ENCODE data around the gene SERINC1.
"Not testable (repeated sequence)": the region's sequence is repeated elsewhere in the genome, so short reads cannot be mapped to it uniquely, and the experiment has no call there.

SERINC1 gene

GRCh38 chr6:122472022-122472340, 374 bp upstream of the SERINC1 start:
- ATAC-seq (ENCODE audit: insufficient read depth, low read depth) = peak; percentile 56
- H3K27me3 ChIP-seq (ENCODE audit: insufficient read depth, low read length, poor library complexity) = no peaks in the 10 kb centered on the region
- peak overlapping the region; percentile 75 for H3K9ac ChIP-seq (ENCODE audit: low read depth, low read length)
- peak overlapping the region; percentile 92 for H3K27ac ChIP-seq (ENCODE audit: low read length)
- peak overlapping the region; percentile 59; the same call in 1 of the 2 replicates for H3K4me2 ChIP-seq (ENCODE audit: insufficient read depth, low read length)
- TF ChIP-seq EZH2 (IDR thresholded peaks at IDR 0.05; ENCODE audit: borderline replicate concordance, low read depth, low read length, severe bottlenecking) = no peak
- no peak for TF ChIP-seq CTCF (IDR thresholded peaks at IDR 0.05; ENCODE audit: borderline replicate concordance, extremely low read depth, low read length, poor library complexity, severe bottlenecking)
- peaks cover 23% of the 10 kb centered on the region for H3K4me1 ChIP-seq (ENCODE audit: insufficient read depth, low read length)
- H3K79me2 ChIP-seq (ENCODE audit: insufficient read depth, low read length) = peaks cover 56% of the 10 kb centered on the region
- no peak for DNase-seq
- H2AFZ ChIP-seq (ENCODE audit: low read depth, low read length) = peak overlapping the region; percentile 91
- H3K36me3 ChIP-seq (ENCODE audit: insufficient read depth, low read length) = peaks cover 3% of the 10 kb centered on the region; the same call in 1 of the 2 replicates
- no peaks in the 10 kb centered on the region for H3K9me3 ChIP-seq (ENCODE audit: insufficient read depth, low read length, severe bottlenecking)
- peak overlapping the region; percentile 71 to 78 for H3K4me3 ChIP-seq (ENCODE audit: low read depth in 1 of 2, low read length in 2 of 2)
- peaks cover 14% of the 10 kb centered on the region for H4K20me1 ChIP-seq (ENCODE audit: insufficient read depth, low read length)

- DNase-seq = no peak
- Histone ChIP-seq H3K4me2 (ENCODE audit: insufficient read depth, low read length) (no peak overlapping the region), H3K9me3 (ENCODE audit: insufficient read depth, low read length, severe bottlenecking) (no peaks in the 10 kb centered on the region), H3K27ac (ENCODE audit: low read length) (no peak overlapping the region), H3K36me3 (ENCODE audit: insufficient read depth, low read length) (peaks cover 28% of the 10 kb centered on the region), H3K9ac (ENCODE audit: low read depth, low read length) (no peak overlapping the region), H2AFZ (ENCODE audit: low read depth, low read length) (no peak overlapping the region), H4K20me1 (ENCODE audit: insufficient read depth, low read length) (peaks cover 67% of the 10 kb centered on the region; the same call in 1 of the 2 replicates), H3K4me3 (ENCODE audit: low read depth in 1 of 2, low read length in 2 of 2) (no peak overlapping the region), H3K27me3 (ENCODE audit: insufficient read depth, low read length, poor library complexity) (no peaks in the 10 kb centered on the region), H3K79me2 (ENCODE audit: insufficient read depth, low read length) (peaks cover 99% of the 10 kb centered on the region), H3K4me1 (ENCODE audit: insufficient read depth, low read length) (no peaks in the 10 kb centered on the region; the same call in 1 of the 2 replicates)
- ATAC-seq (ENCODE audit: insufficient read depth, low read depth) = no peak
- no peak for TF ChIP-seq EZH2 (IDR thresholded peaks at IDR 0.05; ENCODE audit: borderline replicate concordance, low read depth, low read length, severe bottlenecking)
- no peak for TF ChIP-seq CTCF (IDR thresholded peaks at IDR 0.05; ENCODE audit: borderline replicate concordance, extremely low read depth, low read length, poor library complexity, severe bottlenecking)
These were observed 9.7 kb downstream of the SERINC1 start for GRCh38 chr6:122461885-122462284.

- not testable (repeated sequence) for H3K9ac ChIP-seq (ENCODE audit: low read depth, low read length); H2AFZ ChIP-seq (ENCODE audit: low read depth, low read length); H3K9me3 ChIP-seq (ENCODE audit: insufficient read depth, low read length, severe bottlenecking); H3K27ac ChIP-seq (ENCODE audit: low read length); H3K4me3 ChIP-seq (ENCODE audit: low read depth in 1 of 2, low read length in 2 of 2); H3K4me2 ChIP-seq (ENCODE audit: insufficient read depth, low read length); DNase-seq; H3K4me1 ChIP-seq (ENCODE audit: insufficient read depth, low read length); H3K27me3 ChIP-seq (ENCODE audit: insufficient read depth, low read length, poor library complexity); ATAC-seq (ENCODE audit: insufficient read depth, low read depth)
- Histone ChIP-seq H3K79me2 (ENCODE audit: insufficient read depth, low read length) (peaks cover 81% of the 10 kb centered on the region), H3K36me3 (ENCODE audit: insufficient read depth, low read length) (peaks cover 33% of the 10 kb centered on the region), H4K20me1 (ENCODE audit: insufficient read depth, low read length) (peaks cover 55% of the 10 kb centered on the region; the same call in 1 of the 2 replicates)
These were observed 11.7 kb downstream of the SERINC1 start for GRCh38 chr6:122459865-122460416.

GRCh38 chr6:122459240-122459639, 12.4 kb downstream of the SERINC1 start:
- H3K79me2 ChIP-seq (ENCODE audit: insufficient read depth, low read length) = peaks cover 74% of the 10 kb centered on the region
- no peak overlapping the region for H2AFZ ChIP-seq (ENCODE audit: low read depth, low read length)
- H3K9me3 ChIP-seq (ENCODE audit: insufficient read depth, low read length, severe bottlenecking) = no peaks in the 10 kb centered on the region
- no peak overlapping the region for H3K9ac ChIP-seq (ENCODE audit: low read depth, low read length)
- H3K4me3 ChIP-seq (ENCODE audit: low read depth in 1 of 2, low read length in 2 of 2) = no peak overlapping the region
- TF ChIP-seq CTCF (IDR thresholded peaks at IDR 0.05; ENCODE audit: borderline replicate concordance, extremely low read depth, low read length, poor library complexity, severe bottlenecking) (no peak), EZH2 (IDR thresholded peaks at IDR 0.05; ENCODE audit: borderline replicate concordance, low read depth, low read length, severe bottlenecking) (no peak)
- no peak overlapping the region for H3K27ac ChIP-seq (ENCODE audit: low read length)
- no peak for ATAC-seq (ENCODE audit: insufficient read depth, low read depth)
- H3K27me3 ChIP-seq (ENCODE audit: insufficient read depth, low read length, poor library complexity) = no peaks in the 10 kb centered on the region
- H4K20me1 ChIP-seq (ENCODE audit: insufficient read depth, low read length) = peaks cover 50% of the 10 kb centered on the region; the same call in 1 of the 2 replicates
- H3K36me3 ChIP-seq (ENCODE audit: insufficient read depth, low read length) = peaks cover 40% of the 10 kb centered on the region
- H3K4me1 ChIP-seq (ENCODE audit: insufficient read depth, low read length) = no peaks in the 10 kb centered on the region; the same call in 1 of the 2 replicates
- no peak for DNase-seq
- H3K4me2 ChIP-seq (ENCODE audit: insufficient read depth, low read length) = no peak overlapping the region
